Esophagus muscularis mucosa (tissue), 4 donors: ENCODE measurements around the gene PSAP.

Source experiments
- EP300 ChIP-seq: sonication (generic); formaldehyde crosslinking; IDR thresholded peaks from one replicate; pipeline ENCODE4 v1.6.1; 2017; ENCODE audit warnings: antibody characterized with exemption
- POLR2A ChIP-seq: fragments of 450-650 bp; IDR thresholded peaks from one replicate; pipeline ENCODE4 v1.6.1; 2017; ENCODE audit warnings: antibody characterized with exemption, moderate library complexity, mild to moderate bottlenecking, low read depth
- POLR2AphosphoS5 ChIP-seq, 2 donors: sonication (generic); formaldehyde crosslinking; IDR thresholded peaks; one replicate each; pipeline ENCODE4 v1.6.1; 2017; ENCODE audit warnings: antibody characterized with exemption in 2 of 2
- TF ChIP-seq, protein P1 (sequence below), 3 experiments: fragments of 200-600 bp in 2 of 3; fragments of 450-650 bp in 1 of 3; sonication (generic) in 2 of 3; IDR thresholded peaks; one replicate each; pipeline ENCODE4 v1.5.1; 2017 to 2019; ENCODE audit warnings: antibody characterized with exemption in 3 of 3, mild to moderate bottlenecking in 2 of 3, moderate library complexity in 1 of 3

DNA sequence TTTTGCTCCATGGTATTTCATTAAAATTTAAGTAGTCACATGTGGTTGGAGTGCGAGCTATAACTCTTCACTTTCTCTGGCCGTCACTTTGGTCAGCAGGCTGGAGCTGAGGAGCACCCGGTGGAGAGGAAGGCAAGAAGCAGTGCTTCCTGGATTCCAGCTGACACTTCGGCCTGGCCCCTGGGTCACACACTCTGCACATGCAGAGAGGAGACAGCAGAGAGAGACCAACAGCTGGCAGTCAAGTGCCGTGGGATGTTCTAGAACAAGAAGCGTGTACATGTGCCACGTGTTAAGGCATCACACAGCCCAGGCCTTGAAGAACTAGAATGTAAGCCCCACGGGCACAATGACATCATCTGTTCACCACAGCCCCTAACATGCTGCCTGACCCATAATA is 30.1 kb downstream of the PSAP start:
- TF ChIP-seq POLR2AphosphoS5 (IDR thresholded peaks at IDR 0.05) = no peak
- TF ChIP-seq, protein P1, sequence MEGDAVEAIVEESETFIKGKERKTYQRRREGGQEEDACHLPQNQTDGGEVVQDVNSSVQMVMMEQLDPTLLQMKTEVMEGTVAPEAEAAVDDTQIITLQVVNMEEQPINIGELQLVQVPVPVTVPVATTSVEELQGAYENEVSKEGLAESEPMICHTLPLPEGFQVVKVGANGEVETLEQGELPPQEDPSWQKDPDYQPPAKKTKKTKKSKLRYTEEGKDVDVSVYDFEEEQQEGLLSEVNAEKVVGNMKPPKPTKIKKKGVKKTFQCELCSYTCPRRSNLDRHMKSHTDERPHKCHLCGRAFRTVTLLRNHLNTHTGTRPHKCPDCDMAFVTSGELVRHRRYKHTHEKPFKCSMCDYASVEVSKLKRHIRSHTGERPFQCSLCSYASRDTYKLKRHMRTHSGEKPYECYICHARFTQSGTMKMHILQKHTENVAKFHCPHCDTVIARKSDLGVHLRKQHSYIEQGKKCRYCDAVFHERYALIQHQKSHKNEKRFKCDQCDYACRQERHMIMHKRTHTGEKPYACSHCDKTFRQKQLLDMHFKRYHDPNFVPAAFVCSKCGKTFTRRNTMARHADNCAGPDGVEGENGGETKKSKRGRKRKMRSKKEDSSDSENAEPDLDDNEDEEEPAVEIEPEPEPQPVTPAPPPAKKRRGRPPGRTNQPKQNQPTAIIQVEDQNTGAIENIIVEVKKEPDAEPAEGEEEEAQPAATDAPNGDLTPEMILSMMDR (IDR thresholded peaks at IDR 0.05) = no peak
- no peak for TF ChIP-seq POLR2A
- TF ChIP-seq EP300 = no peak
